Frontal cortex (tissue), 4 donors: ENCODE data around the gene DEFB116. TPM values are rescaled to one million over a fixed set of nuclear protein-coding genes. Genes with fewer than 3 reads are reported as not detected.
"Not testable (repeated sequence)": the region's sequence is repeated elsewhere in the genome, so short reads cannot be mapped to it uniquely, and the experiment has no call there.

ENCODE experiments used
- DNase-seq, 2 donors: peaks; one replicate each; pipeline ENCODE4 v3.0.0; 2012; ENCODE audit warnings: low spot score in 2 of 2
- FAIRE-seq: peaks from 2 replicates; lab custom pipeline; 2012; peaks lifted over from hg19 to GRCh38; lab: Jason Lieb, UNC
- small RNA-seq: library from RNA; depleted of rRNA; stranded (forward); fragments of <200 nt; gene quantifications from one replicate; pipeline ENCODE3, GENCODE V24; 2014
- total RNA-seq: library from RNA; depleted of rRNA; stranded (reverse); fragments of >200 nt; gene quantifications from one replicate; pipeline ENCODE4 v1.2.3, GENCODE V29; 2014
- donor health status: control.
- donor health status: control.
- donor health status: control.

Gene DEFB116, protein sequence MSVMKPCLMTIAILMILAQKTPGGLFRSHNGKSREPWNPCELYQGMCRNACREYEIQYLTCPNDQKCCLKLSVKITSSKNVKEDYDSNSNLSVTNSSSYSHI
- not detected for total RNA-seq

- FAIRE-seq (no peak), DNase-seq (no peak)
Measured at GRCh38 chr20:31308535-31309162, at the start of gene DEFB116. DEFB116 (minus strand) TSS chr20:31308585; CDS start chr20:31308585, 0 bp downstream.

- FAIRE-seq (no peak), DNase-seq (no peak)
Measured at GRCh38 chr20:31355981-31356380, 47.6 kb upstream of the DEFB116 start.

DNA sequence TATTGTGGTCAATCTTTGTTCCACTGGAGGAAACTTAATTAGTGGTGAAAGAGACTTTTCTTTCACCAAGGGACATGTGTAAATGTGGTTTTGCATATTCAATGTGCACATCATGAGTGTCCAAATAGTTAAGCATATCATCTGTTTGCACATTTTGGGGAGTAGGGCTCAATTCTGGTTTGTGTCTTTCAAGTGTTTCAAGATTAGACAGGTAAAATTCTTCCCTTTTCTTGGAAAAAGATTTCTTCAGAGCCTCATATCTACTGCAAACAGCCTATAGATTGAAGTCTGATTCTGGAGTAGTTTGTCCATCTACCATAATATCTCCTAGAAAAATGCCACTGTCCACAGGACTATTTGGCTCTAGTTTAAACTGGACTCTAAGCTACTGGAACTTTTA, 33.1 kb upstream of the DEFB116 start:
- DNase-seq, result no peak
- FAIRE-seq, result no peak

- no peak for FAIRE-seq
- DNase-seq, result no peak
Measured at GRCh38 chr20:31330893-31331292, 22.5 kb upstream of the DEFB116 start.

- FAIRE-seq, result no peak
Measured at GRCh38 chr20:31322504-31322903, 14.1 kb upstream of the DEFB116 start.

DNA sequence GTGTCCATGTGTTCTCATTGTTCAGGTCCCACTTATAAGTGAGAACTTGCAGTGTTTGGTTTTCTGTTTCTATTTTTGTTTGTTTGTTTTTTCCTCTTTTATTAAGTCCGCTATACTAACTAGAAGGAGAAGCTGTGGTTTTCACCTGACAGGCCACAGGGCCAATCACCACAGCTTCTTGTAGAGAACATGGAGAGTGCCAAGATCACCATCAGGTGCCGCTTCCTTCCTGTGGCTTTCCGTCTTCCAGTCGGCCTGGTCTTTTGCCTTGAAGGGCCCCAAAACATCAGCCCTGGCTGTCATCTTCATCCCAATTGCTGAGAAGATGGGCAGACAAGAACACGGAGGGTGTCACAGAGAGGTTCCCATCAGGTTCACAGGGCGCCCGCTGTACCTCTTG, 23.4 kb downstream of the DEFB116 start:
- DNase-seq, FAIRE-seq: not testable (repeated sequence)

More at GRCh38 chr20:31322504-31322903, 14.1 kb upstream of the DEFB116 start:
- no peak for DNase-seq

GRCh38 chr20:31278178-31278577, 30.2 kb downstream of the DEFB116 start:
- FAIRE-seq (no peak), DNase-seq (no peak)

- FAIRE-seq (no peak), DNase-seq (no peak)
Measured at GRCh38 chr20:31274441-31274840, 33.9 kb downstream of the DEFB116 start.

- FAIRE-seq, result no peak
Measured at GRCh38 chr20:31260326-31260932, 48.0 kb downstream of the DEFB116 start.

GRCh38 chr20:31257364-31257763, 51.0 kb downstream of the DEFB116 start, which contains the start of gene DEFB115:
DEFB115 (plus strand) TSS chr20:31257664; CDS start chr20:31257664, 0 bp downstream.
- no peak for DNase-seq
- FAIRE-seq, result no peak

More at GRCh38 chr20:31260326-31260932, 48.0 kb downstream of the DEFB116 start:
- DNase-seq, result no peak

- no peak for FAIRE-seq
- DNase-seq, result no peak
Measured at GRCh38 chr20:31256959-31257358, 51.4 kb downstream of the DEFB116 start.

Small RNA genes lying within 50 kb of the gene (small RNA-seq; reads per million reads assigned to genes)
- not detected for gene RNA5SP480

Other genes with a start within 250 kb of the DEFB116 start
- gene DEFB115, start 50.9 kb downstream of the DEFB116 start, total RNA-seq, result not detected
- not detected for gene DEFB118, start 60.0 kb upstream of the DEFB116 start, total RNA-seq
- gene DEFB119, start 82.0 kb upstream of the DEFB116 start, total RNA-seq, result not detected
- gene DEFB121, start 97.6 kb upstream of the DEFB116 start, total RNA-seq, result not detected
- not detected for gene DEFB123, start 132.0 kb upstream of the DEFB116 start, total RNA-seq
- not detected for gene DEFB124, start 166.5 kb upstream of the DEFB116 start, total RNA-seq
- gene REM1, start 166.7 kb upstream of the DEFB116 start, total RNA-seq, result not detected
- gene HM13, start 205.9 kb upstream of the DEFB116 start, total RNA-seq, result 26.1 TPM